Right ventricle myocardium superior (tissue), 1 donor: ENCODE results near the gene FXYD3. TPM values are rescaled to one million over a fixed set of nuclear protein-coding genes. Genes with fewer than 3 reads are reported as not detected.
"Not testable (repeated sequence)": the region's sequence is repeated elsewhere in the genome, so short reads cannot be mapped to it uniquely, and the experiment has no call there.

ENCODE experiments used
- ATAC-seq: fragments of 200-7000 bp; cut with Tn5 transposase; one replicate; pipeline ENCODE4 v1.9.1; 2020; ENCODE audit warnings: mild to moderate bottlenecking; ENCODE audit not compliant: poor library complexity
- DNase-seq: peaks from one replicate; pipeline ENCODE4 v3.0.0-alpha.2; 2020
- intact Hi-C: fragments of 100-400 bp; cut with DNase I; formaldehyde crosslinking; loops from one replicate; pipeline ENCODE4 v1.11.2; 2022
- total RNA-seq: library from RNA; stranded (reverse); fragmentation: NEBNext Ultra II Directional; extraction: Animal tissue kit (Norgen Biotek cat#: 25700); gene quantifications from one replicate; pipeline ENCODE4 v1.2.1, GENCODE V29; 2021
- donor health status: DM: no; HTN: yes; CAD: no; lungs with severe emphysema.

FXYD3 gene
- total RNA-seq, 1 donor from 2014 or later, result 1.3 TPM

DNA sequence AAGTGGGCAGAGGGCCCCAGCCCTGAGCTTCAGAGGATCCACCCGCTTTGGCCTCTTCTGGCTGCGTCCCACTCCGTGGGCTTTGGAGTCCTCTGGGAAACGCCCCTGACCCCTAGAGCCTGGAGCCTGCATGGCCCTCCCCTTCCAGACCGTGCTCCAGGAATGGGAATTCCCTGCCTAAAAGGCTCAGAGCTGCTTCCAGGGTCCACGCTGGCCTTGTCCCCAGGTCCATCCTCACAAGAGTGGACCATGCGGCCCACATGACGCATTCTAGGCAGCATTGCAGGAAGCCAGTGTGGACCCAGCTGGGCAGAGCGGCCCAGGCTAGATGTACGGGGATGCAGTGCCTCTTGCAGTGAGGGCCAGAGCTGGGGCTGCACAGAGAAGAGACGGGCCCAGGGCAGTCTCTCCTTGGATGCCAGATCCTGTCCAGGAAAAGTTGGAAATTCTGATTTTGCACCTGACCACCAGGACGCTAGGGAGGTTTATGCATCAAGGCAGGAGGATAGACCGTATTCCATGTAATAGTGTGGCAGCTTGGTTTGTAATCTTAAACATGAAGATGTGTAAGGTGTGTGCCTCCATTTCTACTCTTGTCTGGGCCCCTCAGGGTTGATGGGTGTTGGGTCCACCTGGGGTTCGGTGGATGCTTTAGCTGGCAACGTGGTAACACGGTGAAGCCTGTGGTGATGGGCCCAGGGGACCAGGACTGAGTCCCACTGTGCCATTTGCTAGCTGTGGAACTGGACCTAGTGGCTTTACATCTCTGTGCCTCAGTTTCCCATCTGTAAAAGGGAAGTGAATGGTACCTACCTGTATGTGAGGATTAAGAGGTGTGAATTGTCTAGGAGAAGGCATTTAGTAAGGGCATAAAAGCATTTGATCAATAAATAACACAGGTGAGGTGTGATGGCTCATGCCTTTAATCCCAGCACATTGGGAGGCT, 14.8 kb upstream of the FXYD3 start:
- intact Hi-C loops, result no loop called here
- no peak for ATAC-seq
- no peak for DNase-seq

DNA sequence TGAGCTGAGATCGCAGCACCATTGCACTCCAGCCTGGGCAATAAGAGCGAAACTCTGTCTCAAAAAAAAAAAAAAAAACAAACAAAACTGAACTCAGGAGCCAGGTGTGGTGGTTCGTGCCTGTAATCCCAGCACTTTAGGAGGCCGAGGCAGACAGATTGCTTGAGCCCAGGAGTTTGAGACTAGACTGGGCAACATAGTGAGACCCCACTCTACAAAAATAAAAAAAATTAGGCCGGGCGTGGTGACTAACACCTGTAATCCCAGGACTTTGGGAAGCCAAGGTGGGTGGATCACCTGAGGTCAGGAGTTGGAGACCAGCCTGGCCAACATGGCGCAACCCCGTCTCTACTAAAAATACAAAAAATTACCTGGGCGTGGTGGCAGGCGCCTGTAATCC, 13.7 kb upstream of the FXYD3 start:
- intact Hi-C loops, DNase-seq, ATAC-seq: not testable (repeated sequence)

DNA sequence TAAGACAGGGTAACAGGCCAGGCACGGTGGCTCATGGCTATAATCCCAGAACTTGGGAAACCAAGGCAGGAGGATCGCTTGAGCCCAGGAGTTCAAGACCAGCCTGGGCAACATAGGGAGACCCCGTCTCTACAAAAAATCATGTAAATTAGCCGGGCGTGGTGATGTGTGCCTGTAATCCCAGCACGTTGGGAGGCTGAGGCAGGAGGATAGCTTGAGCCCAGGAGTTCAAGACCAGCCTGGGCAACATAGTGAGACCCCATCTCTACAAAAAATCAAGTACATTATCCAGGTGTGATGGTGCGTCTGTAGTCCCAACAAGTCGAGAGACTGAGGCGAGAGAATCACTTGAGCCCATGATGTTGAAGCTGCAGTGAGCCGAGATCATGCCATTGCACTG, 12.0 kb upstream of the FXYD3 start:
- DNase-seq, ATAC-seq, intact Hi-C loops: not testable (repeated sequence)

- intact Hi-C loops, result no loop called here
- DNase-seq (no peak), ATAC-seq (no peak)
These were observed 11.3 kb upstream of the FXYD3 start for GRCh38 chr19:35104361-35104760.

DNA sequence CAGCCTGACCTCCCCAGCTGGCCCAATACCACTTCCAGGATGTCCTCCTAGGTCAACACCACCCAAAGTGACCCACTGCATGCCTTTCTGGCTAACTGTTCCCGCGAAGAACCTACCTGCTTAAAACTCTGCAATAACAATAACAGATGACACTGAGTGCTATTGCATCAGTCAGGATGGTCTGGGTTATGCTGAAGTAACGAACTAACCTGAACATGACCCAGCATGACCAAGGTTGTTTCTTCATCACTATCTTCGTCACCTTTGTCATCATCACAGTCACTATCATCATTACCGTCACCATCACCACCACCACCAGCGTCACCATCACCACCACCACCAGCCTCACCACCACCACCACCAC, 10.6 kb upstream of the FXYD3 start:
- ATAC-seq (no peak), DNase-seq (no peak)
- intact Hi-C loops, result no loop called here

DNA sequence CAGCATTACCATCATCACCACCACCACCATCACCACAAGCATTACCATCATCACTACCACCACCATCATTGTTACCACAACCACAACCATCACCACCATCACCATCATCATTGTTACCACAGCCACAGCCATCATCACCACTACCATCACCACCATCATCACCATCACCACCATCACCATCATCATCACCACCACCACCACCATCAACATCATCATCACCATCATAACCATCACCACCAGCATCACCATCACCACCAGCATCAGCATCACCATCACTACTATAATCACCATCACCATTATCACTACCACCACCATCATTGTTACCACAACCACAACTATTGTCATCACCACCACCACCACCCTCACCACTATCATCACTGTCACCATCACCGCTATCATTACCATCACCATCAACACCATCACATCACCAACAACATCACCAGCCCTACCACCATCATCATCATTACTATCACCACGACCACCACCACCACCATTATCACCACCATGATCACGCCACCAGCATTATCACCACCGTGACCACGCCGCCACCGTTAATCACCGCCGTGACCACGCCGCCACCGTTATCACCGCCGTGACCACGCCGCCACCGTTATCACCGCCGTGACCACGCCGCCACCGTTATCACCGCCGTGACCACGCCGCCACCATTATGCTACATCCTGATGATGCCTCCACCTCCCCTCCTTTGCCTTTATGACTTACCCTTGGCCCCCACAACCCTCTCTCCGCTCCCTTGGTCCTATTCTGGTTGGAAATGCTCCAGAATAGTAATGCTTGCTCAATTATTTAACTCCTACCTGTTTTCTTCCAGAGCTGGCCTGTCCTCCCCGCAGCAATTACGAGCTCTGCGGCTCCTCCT, 10.0 kb upstream of the FXYD3 start:
- intact Hi-C loops, result no loop called here
- ATAC-seq, result no peak
- DNase-seq, result no peak

GRCh38 chr19:35106291-35106583, 9.4 kb upstream of the FXYD3 start:
- intact Hi-C loops, result no loop called here
- DNase-seq (no peak), ATAC-seq (no peak)

DNA sequence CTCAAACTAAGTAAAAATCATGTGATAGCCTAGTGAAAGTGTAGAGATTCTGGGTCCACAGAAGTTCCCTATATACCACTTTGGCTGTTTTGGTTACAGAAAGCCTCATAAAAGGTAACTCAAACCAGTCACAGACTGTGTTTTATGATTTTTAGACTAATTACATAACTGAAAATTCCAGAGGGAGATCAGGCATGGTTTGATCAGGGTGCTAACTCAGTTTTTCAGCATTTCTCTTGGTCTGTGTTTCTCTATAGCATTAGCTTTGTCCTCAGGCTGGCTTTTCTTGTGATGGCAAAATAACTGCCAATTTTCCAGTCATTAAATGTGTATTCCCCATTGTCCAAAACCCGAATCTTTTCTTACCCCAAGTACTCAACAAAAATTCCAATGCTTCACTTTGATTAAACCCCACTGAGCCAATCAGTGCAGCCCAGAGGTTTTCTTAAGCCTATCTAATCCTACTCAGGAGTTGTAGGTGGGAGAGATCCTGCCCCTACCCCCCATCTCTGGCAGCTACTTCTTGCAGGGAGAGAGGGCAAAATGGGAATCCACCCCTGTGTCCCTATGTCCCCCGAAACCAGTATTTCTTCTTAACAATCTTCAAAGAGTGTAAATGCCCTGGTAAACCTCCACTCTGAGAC, 8.6 kb upstream of the FXYD3 start:
- intact Hi-C loops, result no loop called here
- no peak for ATAC-seq
- no peak for DNase-seq

DNA sequence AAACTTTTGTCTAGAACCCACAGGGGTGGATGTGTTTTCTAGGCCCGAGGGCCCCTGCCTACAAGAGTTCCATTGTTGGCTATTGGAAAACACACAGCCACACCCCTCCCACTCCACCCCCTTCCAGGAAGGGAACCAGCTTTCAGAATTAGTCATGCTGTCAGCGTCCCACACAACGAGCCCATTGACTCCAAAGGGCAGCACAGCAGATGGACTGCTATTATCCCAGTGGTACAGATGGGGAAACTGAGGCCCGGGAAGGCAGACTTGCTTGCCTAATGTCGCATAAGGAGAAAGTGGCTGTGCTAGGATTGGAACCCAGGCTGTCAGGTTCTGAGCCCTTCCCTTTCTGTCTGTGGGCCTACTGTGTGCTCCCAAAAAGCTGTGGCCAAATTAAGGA, 8.1 kb upstream of the FXYD3 start:
- intact Hi-C loops, result no loop called here
- peak; percentile 51 for ATAC-seq
- no peak for DNase-seq

- intact Hi-C loops, result no loop called here
- DNase-seq (no peak), ATAC-seq (no peak)
These were observed 6.9 kb upstream of the FXYD3 start for GRCh38 chr19:35108730-35109129.

DNA sequence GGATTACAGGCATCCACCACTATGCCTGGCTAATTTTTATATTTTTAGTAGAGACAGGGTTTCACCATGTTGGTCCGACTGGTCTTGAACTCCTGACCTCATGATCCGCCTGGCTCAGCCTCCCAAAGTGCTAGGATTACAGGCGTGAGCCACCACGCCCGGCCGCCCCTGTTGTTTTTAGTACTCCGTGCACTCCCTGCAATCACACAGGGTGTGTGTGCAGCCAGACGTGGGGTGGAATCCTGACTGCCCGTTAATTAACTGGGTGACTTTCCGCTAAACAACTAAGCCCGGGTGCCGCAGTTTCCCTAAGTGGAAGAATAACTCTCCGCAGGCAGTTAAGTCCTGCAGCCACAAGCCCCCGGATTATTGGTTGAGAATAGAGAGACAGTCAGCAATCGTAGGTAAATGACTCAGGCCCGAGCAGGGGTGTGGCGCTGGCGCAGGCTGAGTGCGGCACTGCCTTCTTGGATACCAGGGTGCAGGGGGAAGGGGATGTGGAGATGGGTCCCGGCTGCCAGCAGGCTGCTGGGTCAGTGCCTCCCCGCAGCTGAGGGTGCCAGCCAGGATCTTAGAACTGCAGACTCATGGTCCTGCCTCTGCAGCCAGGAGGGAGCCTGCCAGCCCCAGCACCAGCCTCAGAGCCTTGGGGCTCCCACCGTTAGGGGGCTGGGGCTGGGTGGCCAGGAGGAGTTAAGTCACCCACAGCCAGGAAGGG, 6.1 kb upstream of the FXYD3 start:
- DNase-seq, result no peak
- intact Hi-C loops, result no loop called here
- no peak for ATAC-seq

DNA sequence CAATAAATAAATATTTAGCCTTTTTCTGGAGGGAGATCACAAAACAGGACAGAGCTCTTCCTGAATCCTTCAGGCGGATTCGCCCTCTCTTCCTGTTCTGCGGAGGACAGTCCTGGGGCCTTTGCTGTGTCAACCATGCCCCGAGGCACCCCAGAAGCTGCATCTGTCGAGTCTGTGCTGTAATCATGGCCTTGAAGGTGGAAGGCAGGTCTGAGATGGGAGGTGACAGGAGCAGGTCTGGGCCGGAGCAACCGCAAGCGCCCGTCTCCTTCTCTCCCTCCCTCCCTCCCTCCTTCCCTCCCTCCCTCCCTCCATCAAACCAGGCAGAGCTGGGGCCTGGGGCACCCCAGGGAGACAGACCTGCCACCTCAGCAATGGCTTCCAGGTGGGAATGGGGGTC, 4.6 kb upstream of the FXYD3 start:
- DNase-seq, result no peak
- no peak for ATAC-seq
- intact Hi-C loops, result no loop called here

DNA sequence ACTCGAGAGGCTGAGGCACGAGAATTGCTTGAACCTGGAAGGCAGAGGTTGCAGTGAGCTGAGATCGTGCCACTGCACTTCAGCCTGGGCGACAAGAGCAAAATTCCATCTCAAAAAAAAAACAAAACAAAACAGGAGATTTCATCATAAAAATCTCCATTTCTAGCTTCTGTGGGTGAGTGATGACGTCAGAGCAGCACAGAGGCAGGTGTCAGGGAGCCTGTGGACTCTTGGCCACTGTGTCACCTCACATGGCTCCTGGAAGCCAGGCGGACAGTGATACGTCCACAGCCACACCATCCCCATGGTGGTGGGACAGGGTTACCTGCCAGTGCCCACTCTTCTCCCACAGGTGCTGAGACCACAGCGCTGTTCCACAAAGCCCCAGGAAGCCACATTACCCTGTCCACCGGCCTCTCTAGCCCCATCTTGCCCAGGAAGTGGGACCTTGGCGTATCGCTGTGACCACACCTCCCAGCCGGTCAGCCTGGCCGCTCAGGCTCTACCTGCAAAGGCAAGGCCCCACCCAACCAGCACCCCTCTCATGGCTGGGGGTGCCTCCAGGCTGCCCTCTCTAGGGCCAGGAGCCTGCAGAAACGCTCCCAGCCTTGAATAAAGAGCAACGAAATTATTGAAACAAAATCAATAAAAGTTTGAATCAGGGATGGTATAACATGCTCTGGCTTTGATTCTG, 2.5 kb upstream of the FXYD3 start:
- intact Hi-C loops, result no loop called here
- ATAC-seq, result no peak

GRCh38 chr19:35114353-35115176, 1.1 kb upstream of the FXYD3 start:
- ATAC-seq (peak; percentile 87), DNase-seq (peak; percentile 86)
- intact Hi-C loops, result loop anchor here (1.0 kb wide), 1 partner anchor 21 kb away; the partner anchor contains the start of gene LGI4

More for the DNA sequence above, 2.5 kb upstream of the FXYD3 start:
- DNase-seq, result no peak

GRCh38 chr19:35116072-35116801, 614 bp downstream of the FXYD3 start:
- DNase-seq (no peak), ATAC-seq (no peak)
- intact Hi-C loops, result no loop called here

DNA sequence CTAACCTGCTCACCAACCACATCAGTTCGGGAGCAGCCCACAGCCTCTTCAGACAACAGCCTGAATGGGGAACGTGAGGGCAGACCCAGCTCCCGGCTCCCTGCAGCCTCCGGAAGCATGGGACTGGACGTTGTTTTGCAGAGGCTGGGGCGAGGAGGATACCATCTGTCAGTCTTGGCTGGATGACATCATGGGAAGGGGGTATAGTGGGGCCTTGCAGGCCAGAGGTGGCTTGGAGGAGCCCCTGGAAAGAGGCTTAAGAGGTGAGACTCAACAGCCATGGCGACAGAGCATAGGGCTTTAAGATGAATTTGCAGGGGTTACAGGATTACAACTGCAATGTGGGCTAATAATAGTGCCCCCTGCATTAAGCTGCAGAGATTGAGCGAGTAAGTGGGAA, 1.5 kb downstream of the FXYD3 start:
- ATAC-seq (no peak), DNase-seq (no peak)
- intact Hi-C loops, result no loop called here

DNA sequence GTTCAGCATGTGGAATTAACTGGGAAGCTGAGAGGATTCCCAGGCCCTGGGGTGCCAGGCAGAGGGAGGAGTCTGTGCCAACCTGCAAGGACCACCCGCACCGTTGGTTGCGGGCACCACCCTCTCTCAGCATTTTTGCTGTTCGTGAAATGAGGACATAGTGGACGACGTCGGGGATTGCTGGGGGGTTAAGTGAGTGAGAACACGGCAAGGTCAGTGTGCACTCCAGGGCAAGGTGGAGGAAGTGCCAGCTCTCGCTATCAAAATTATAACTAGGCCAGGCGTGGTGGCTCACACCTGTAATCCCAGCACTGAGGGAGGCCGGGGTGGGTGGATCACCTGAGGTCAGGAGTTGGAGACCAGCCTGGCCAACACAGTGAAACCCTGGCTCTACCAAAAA, 2.2 kb downstream of the FXYD3 start:
- intact Hi-C loops, result no loop called here
- ATAC-seq (no peak), DNase-seq (no peak)
